Chondrocyte (in vitro differentiated cells): Measurements from ENCODE around the gene SV2B. TPM values are rescaled to one million over a fixed set of nuclear protein-coding genes. Genes with fewer than 3 reads are reported as not detected.

ENCODE experiments used
- DNase-seq: peaks from one replicate; pipeline ENCODE4 v3.0.0; 2021; ENCODE audit warnings: mixed read lengths, low spot score
- H3K27ac Mint-ChIP-seq: one replicate; pipeline ENCODE4 v1.8.0; 2021; ENCODE audit warnings: mild to moderate bottlenecking, moderate library complexity, mixed read lengths; ENCODE audit not compliant: unreplicated experiment
- H3K27me3 Mint-ChIP-seq: 2 replicates; pipeline ENCODE4 v1.8.0; 2021; ENCODE audit warnings: low read depth, mixed read lengths
- H3K36me3 Mint-ChIP-seq: 2 replicates; pipeline ENCODE4 v1.8.0; 2021; ENCODE audit warnings: low read depth, mixed read lengths
- H3K4me1 Mint-ChIP-seq: 2 replicates; pipeline ENCODE4 v1.8.0; 2021; ENCODE audit warnings: low read depth, mild to moderate bottlenecking, mixed read lengths
- H3K4me3 Mint-ChIP-seq: one replicate; pipeline ENCODE4 v1.8.0; 2021; ENCODE audit warnings: mild to moderate bottlenecking, moderate library complexity, mixed read lengths; ENCODE audit not compliant: unreplicated experiment
- H3K9me3 Mint-ChIP-seq: 2 replicates; pipeline ENCODE4 v1.8.0; 2021; ENCODE audit warnings: low read depth, mixed read lengths
- total RNA-seq: library from RNA; stranded (reverse); gene quantifications from 3 replicates; pipeline ENCODE4 v1.2.1, GENCODE V29; 2021
- TF ChIP-seq, protein P1 (sequence below): fragments of 200-600 bp; sonication (generic); IDR thresholded peaks from 2 replicates; pipeline ENCODE4 v1.5.0; 2021; ENCODE audit warnings: antibody characterized with exemption, mild to moderate bottlenecking, moderate library complexity

The SV2B gene
- total RNA-seq, 1 donor from 2014 or later, result not detected

- no peak overlapping the region for H3K4me3 Mint-ChIP-seq
- DNase-seq, result no peak
- H3K9me3 Mint-ChIP-seq, result no peaks in the 10 kb centered on the region
- no peaks in the 10 kb centered on the region for H3K36me3 Mint-ChIP-seq
- TF ChIP-seq, protein P1, sequence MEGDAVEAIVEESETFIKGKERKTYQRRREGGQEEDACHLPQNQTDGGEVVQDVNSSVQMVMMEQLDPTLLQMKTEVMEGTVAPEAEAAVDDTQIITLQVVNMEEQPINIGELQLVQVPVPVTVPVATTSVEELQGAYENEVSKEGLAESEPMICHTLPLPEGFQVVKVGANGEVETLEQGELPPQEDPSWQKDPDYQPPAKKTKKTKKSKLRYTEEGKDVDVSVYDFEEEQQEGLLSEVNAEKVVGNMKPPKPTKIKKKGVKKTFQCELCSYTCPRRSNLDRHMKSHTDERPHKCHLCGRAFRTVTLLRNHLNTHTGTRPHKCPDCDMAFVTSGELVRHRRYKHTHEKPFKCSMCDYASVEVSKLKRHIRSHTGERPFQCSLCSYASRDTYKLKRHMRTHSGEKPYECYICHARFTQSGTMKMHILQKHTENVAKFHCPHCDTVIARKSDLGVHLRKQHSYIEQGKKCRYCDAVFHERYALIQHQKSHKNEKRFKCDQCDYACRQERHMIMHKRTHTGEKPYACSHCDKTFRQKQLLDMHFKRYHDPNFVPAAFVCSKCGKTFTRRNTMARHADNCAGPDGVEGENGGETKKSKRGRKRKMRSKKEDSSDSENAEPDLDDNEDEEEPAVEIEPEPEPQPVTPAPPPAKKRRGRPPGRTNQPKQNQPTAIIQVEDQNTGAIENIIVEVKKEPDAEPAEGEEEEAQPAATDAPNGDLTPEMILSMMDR, result no peak
- H3K27me3 Mint-ChIP-seq, result peaks cover 38% of the 10 kb centered on the region
- H3K4me1 Mint-ChIP-seq, result no peaks in the 10 kb centered on the region
- no peak overlapping the region for H3K27ac Mint-ChIP-seq
Observed at GRCh38 chr15:91298101-91298500, 198.0 kb downstream of the SV2B start.

DNA sequence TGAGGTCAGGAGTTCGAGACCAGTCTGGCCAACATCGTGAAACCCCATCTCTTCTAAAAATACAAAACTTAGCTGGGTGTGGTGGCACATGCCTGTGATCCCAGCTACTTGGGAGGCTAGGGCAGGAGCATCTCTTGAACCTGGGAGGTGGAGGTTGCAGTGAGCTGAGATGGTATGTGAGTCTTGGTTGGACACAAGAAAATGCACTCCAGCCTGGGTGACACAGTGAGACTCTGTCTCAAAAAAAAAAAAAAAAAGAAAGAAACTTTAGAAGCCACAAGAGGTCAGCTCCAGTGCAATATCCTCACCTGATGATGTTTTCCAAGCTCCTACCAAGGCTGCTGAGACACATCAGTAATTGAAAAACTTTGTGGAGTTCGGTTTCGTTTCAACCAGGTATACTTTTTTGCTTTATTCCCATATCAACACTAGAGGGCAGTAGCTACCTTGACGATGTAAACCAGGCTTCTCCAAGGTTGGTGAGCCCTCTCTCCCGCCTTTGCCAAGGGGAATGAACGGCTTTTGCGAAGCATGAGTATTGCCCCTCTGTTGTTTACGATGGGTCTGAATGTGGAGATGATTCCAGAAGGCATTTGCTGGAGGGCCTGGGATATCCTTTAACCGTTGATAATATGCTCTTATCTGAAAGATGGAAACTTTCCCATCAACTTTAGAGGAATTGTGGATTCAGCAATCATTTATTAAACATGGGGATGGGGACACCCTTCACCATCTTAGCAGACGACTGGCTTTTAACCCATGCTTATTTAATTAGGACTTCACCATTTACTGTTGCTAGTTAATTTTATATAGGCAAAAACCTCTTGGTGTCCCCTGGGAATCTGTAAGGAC is 202.8 kb downstream of the SV2B start:
- no peak overlapping the region for H3K27ac Mint-ChIP-seq
- TF ChIP-seq, protein P1, result peak; percentile 89
- H3K9me3 Mint-ChIP-seq, result no peaks in the 10 kb centered on the region
- no peaks in the 10 kb centered on the region for H3K36me3 Mint-ChIP-seq
- H3K27me3 Mint-ChIP-seq, result peaks cover 64% of the 10 kb centered on the region
- no peaks in the 10 kb centered on the region for H3K4me1 Mint-ChIP-seq
- H3K4me3 Mint-ChIP-seq, result no peak overlapping the region
- DNase-seq, result no peak

DNA sequence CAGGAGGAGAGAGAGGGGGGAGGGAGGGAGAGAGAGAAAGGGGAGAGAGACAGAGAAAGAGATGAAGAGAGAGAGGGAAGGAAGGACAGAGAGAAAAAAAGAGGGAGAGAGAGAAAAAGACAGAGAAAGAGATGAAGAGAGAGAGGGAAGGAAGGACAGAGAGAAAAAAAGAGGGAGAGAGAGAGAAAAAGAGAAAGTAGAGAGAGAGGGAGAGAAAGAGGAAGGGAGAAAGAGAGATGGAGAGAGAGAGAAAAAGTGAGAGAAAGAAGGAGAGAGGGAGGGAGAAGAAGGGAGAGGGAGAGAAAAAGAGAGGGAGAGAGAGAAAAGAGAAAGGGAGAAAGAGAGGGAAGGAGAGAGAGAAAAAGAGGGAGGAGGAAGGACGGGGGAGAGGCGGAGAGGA is 204.2 kb downstream of the SV2B start:
- TF ChIP-seq, protein P1, result no peak
- H3K4me1 Mint-ChIP-seq, result no peaks in the 10 kb centered on the region
- no peak overlapping the region for H3K27ac Mint-ChIP-seq
- H3K9me3 Mint-ChIP-seq, result no peaks in the 10 kb centered on the region
- peaks cover 72% of the 10 kb centered on the region for H3K27me3 Mint-ChIP-seq
- H3K4me3 Mint-ChIP-seq, result no peak overlapping the region
- H3K36me3 Mint-ChIP-seq, result no peaks in the 10 kb centered on the region
- no peak for DNase-seq

DNA sequence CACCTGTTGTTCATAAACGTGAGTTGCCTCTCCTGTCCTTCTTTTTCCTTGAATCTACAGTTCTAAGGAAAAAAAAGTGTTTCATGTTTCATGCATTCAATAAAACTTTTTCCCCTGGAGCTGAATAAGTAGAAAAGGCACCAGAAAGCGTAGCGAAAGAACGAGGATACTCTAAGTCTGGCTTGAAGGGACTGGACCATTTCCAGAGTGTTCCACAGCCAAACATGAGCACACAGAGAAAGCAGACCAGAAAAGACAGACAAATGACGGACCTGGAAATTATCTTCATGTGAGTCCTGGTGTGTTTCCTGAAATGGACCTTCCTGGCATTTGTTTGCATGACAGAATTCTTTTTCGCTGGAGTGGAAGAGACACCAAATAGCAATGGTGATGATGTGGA is 204.7 kb downstream of the SV2B start:
- DNase-seq, result no peak
- H3K27ac Mint-ChIP-seq, result no peak overlapping the region
- H3K4me1 Mint-ChIP-seq, result no peaks in the 10 kb centered on the region
- TF ChIP-seq, protein P1, result no peak
- H3K36me3 Mint-ChIP-seq, result no peaks in the 10 kb centered on the region
- peaks cover 72% of the 10 kb centered on the region for H3K27me3 Mint-ChIP-seq
- no peaks in the 10 kb centered on the region for H3K9me3 Mint-ChIP-seq
- H3K4me3 Mint-ChIP-seq, result no peak overlapping the region

DNA sequence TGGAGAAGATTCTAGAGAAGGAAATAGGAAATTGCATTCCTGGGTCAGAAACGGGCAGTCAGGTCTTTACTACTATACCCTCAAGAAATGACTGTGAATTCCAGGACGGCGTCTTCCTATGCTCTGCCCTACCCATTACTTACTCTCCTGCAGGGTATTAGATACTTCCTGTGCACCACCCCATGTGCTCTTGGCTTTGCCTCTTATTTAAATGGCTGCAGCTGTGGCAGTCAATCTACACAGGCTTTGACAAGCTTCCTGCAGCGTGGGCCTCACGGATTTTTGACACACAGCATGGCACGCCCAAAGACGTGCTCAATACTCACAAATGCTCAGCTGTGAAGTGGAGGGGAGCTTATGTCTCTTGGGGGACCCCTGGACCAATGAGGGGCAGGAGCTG is 206.1 kb downstream of the SV2B start:
- H3K9me3 Mint-ChIP-seq, result no peaks in the 10 kb centered on the region
- no peak overlapping the region for H3K4me3 Mint-ChIP-seq
- no peaks in the 10 kb centered on the region for H3K36me3 Mint-ChIP-seq
- H3K27me3 Mint-ChIP-seq, result peaks cover 60% of the 10 kb centered on the region
- no peaks in the 10 kb centered on the region for H3K4me1 Mint-ChIP-seq
- TF ChIP-seq, protein P1, result no peak
- H3K27ac Mint-ChIP-seq, result peak overlapping the region; percentile 34
- DNase-seq, result no peak
